Measurements from ENCODE around the gene LYL1. TPM values are rescaled to one million over a fixed set of nuclear protein-coding genes. Genes with fewer than 3 reads are reported as not detected.

Gene LYL1
- total and polyA plus RNA-seq, 2 of the 13 experiments (the other 11 are each of a cell fraction or from before 2014, with no cell fraction given), result 0.75 to 0.92 TPM

DNA sequence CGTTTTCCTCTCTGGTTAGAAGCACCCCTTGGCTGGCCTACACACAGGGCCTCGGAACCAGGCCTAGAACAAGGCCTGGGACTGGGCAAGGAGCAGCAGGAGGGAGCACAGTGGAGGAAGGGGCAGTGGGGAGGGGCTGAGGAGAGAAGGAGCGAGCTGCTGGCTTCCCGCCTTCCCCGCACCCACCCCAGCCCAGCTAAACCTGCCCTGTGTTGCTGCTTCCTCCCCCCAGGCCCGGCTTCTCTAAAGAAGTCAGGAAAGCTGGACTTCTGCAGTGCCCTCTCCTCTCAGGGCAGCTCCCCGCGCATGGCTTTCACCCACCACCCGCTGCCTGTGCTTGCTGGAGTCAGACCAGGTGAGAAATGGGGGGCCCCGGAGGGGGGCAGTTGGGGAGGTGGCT lies 24.3 kb downstream of the LYL1 start (continued):
- TF ChIP-seq ZNF275 (CRISPR knock-in tag; IDR thresholded peaks at IDR 0.05; ENCODE audit: borderline replicate concordance) (no peak), STAG1 (CRISPR knock-in tag; IDR thresholded peaks at IDR 0.05) (no peak), ZBTB3 (CRISPR knock-in tag; IDR thresholded peaks at IDR 0.05; ENCODE audit: borderline replicate concordance, low read depth) (no peak)

- no peak overlapping the region for H3K4me3 ChIP-seq (replicated peaks in 1 of 3; ENCODE audit: insufficient read depth in 1 of 3, low read depth in 2 of 3, low read length in 3 of 3)
- H3K9ac ChIP-seq (ENCODE audit: insufficient read depth, low read depth, low read length), result no peak overlapping the region
- BruUV-seq (replicated peaks), result no TSS peak
- peaks cover 9% of the 10 kb centered on the region for H3K4me1 ChIP-seq (ENCODE audit: insufficient read depth, low read length)
- no peaks in the 10 kb centered on the region for H3K79me2 ChIP-seq (ENCODE audit: insufficient read depth, low read length)
- intact Hi-C loops (cut with micrococcal nuclease; ENCODE audit: unreplicated experiment) (no loop called here), in situ Hi-C loops (cut with HindIII; ENCODE audit: extremely low pct_ligation_motif_present, low pct_unique_long_range_greater_than_20kb) (no loop called here)
- peaks cover 20 to 56% of the 10 kb centered on the region in 2 experiments; a peak in 4 of 5 replicates for H3K36me3 ChIP-seq (replicated peaks in 1 of 2; ENCODE audit: control insufficient read depth in 1 of 2, insufficient read depth in 2 of 2, low read length in 2 of 2)
- H2AFZ ChIP-seq (ENCODE audit: low read length), result no peak overlapping the region
- ChIA-PET CTCF (ENCODE audit: low intra/inter-chr PET ratio, low total read pairs) (no interaction called here), POLR2A (no interaction called here)
- no peaks in the 10 kb centered on the region for H3K9me3 ChIP-seq (ENCODE audit: low read length)
- no peak for FAIRE-seq
- no peak for ATAC-seq
- no peak overlapping the region for H3K4me2 ChIP-seq (ENCODE audit: low read depth, low read length)
- H3K27me3 ChIP-seq (ENCODE audit: control insufficient read depth in 1 of 2, insufficient read depth in 2 of 2, low read length in 2 of 2), result no peaks in the 10 kb centered on the region
- TF ChIP-seq ATF2 (CRISPR knock-in tag; IDR thresholded peaks at IDR 0.05) (no peak), ZNF766 (CRISPR knock-in tag; IDR thresholded peaks at IDR 0.05; ENCODE audit: borderline replicate concordance) (no peak)
- DNase-seq (ENCODE audit: low spot score), result no peak
- WGBS (ENCODE audit: low lambda C conversion rate), result 96% methylated on average over 11 of the region's 11 CpGs
- H3K27ac ChIP-seq (ENCODE audit: extremely low read length, insufficient read depth, low read length), result no peak overlapping the region
- no peaks in the 10 kb centered on the region for H4K20me1 ChIP-seq (ENCODE audit: insufficient read depth, low read length)
These were observed 25.4 kb downstream of the LYL1 start for GRCh38 chr19:13077240-13077639.
